GM18951 (cell line): ENCODE measurements around the gene PLS3.
"Not testable (repeated sequence)": the region's sequence is repeated elsewhere in the genome, so short reads cannot be mapped to it uniquely, and the experiment has no call there.

Source experiments
- POLR2A ChIP-seq: IDR thresholded peaks from 4 replicates; pipeline ENCODE4 v1.6.1; 2011; ENCODE audit warnings: mild to moderate bottlenecking; ENCODE audit not compliant: insufficient read length, insufficient read depth; ENCODE audit errors: extremely low read depth
- in situ Hi-C: fragments of 300-500 bp; cut with MboI; formaldehyde crosslinking; loops from one replicate; pipeline ENCODE4 v1.12.0; 2022; ENCODE audit warnings: low sequenced_read_pairs, mixed read lengths, inconsistent platforms; ENCODE audit not compliant: unreplicated experiment

Gene PLS3

GRCh38 chrX:115602729-115603389 lies 41.9 kb downstream of the PLS3 start:
- in situ Hi-C loops, result no loop called here
- no peak for TF ChIP-seq POLR2A

DNA sequence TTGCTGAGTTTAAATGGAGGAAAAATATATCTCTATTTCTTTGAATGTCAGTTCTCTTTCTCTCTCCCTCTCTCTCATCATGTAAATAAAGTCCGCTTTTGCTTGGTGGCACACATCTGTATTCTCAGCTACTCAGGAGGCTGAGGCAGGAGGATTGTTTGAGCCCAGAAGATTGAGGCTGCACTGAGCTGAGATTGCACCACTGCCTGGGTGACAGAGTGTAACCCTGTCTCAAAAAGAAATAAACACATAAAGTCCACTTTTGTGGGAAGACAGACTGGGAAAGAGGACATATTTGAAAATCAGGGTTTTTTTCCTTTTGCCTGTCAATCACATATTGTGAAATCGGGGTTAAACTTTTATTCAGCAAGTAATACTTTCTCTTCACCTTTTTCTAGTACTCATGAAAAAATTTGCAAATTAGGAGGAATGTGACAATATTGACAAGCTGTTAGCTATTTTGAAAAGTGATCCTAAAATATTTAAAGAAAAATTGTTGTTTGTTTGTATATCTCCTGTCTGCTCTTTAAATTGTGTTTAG lies 42.6 kb downstream of the PLS3 start:
- in situ Hi-C loops, result no loop called here

DNA sequence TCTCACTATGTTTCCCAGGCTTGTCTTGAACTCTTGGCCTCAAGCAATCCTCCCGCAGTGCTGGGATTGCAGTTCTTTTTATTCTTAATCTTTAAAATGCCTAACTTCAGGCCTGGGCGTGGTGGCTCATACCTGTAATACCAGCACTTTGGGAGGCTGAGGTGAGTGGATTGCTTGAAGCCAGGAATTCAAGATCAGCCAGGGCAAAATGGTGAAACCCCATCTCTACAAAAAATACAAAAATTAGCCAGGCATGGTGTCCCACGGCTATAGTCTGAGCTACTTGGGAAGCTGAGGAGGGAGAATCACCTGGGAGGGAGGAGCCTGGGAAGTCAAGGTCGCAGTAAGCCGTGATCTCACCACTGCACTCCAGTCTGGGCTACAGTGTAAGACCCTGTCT lies 45.9 kb downstream of the PLS3 start:
- in situ Hi-C loops, result no loop called here
- TF ChIP-seq POLR2A, result no peak

More for the DNA sequence above, 42.6 kb downstream of the PLS3 start:
- TF ChIP-seq POLR2A, result no peak

DNA sequence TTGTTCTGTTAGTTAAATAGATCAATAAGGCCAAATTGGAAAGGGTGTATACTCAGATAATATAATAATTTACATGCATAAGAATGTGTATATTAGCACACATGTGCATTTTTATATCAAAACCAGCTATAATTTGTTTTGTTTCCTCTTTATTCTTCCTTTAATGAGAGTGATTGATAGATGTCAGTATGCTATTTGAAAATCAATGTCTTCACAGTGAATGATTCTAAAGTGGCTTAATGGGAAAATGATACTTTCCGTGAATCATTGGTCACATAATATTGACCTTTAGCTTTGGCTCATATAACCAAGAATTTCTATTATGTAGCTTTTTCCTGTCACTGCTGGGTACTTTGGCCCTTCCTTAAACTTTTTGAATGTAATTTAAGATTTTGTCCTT lies 48.6 kb downstream of the PLS3 start:
- no peak for TF ChIP-seq POLR2A
- in situ Hi-C loops, result no loop called here

- no peak for TF ChIP-seq POLR2A
- in situ Hi-C loops, result no loop called here
Measured at GRCh38 chrX:115616943-115617563, 56.1 kb downstream of the PLS3 start.

DNA sequence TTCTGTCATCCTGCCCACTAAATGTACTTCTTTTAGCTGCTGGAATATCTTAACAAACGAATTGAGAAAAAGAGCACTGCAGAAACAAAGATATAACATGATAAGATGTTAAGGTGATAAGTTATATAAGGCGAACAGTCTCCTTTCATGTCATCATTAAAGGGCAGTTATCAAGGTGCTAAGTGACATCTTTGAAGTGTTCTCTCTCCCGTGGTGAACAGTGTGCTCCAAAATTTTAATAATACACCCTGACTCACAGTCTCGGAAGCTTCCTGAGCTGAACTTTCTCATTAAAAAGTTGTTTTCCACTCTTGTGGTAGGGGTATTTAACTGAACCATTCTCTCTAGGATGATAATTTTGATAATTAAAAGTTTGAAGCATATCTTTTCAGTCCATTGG lies 61.6 kb downstream of the PLS3 start:
- no peak for TF ChIP-seq POLR2A
- in situ Hi-C loops, result no loop called here

DNA sequence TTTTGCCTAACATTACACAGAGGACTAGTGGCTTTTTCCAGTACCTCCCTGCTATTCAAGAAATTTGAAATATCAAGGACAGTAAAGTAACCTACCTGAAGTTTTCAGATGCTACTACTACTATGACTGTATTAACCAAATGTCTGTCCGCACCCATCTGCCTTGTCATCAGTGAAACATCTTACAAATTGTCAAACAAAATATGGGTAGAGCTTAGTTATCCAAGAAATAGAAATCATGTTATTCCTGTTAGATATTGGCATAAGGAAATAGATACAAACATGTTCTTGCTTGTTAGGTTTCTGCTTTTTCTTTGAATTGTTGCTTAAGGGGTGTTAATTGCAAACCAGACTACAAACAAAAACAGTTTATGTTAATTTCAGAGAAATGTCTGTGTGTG lies 63.9 kb downstream of the PLS3 start:
- in situ Hi-C loops, result no loop called here
- TF ChIP-seq POLR2A, result no peak

GRCh38 chrX:115625572-115626301 lies 64.8 kb downstream of the PLS3 start:
- TF ChIP-seq POLR2A, result no peak
- in situ Hi-C loops, result no loop called here

DNA sequence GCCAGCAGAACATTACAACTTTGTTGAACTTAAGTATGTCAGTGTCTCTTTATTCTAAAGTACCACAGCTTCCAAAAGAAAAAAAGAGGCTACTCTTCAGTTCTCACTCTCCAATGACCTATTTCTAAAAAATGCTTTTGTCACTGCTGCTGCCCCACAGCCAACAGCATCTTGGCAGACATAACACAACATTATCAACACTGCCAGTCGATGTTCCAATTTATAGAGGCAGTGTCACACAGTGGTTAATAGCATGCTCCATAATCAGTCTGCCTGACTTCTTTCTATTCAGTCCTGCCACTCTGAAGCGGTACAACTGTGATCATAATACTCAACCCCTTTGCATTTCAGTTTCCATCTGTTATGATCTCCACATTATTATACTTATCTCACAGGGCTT lies 69.2 kb downstream of the PLS3 start:
- in situ Hi-C loops, result no loop called here
- TF ChIP-seq POLR2A, result no peak

DNA sequence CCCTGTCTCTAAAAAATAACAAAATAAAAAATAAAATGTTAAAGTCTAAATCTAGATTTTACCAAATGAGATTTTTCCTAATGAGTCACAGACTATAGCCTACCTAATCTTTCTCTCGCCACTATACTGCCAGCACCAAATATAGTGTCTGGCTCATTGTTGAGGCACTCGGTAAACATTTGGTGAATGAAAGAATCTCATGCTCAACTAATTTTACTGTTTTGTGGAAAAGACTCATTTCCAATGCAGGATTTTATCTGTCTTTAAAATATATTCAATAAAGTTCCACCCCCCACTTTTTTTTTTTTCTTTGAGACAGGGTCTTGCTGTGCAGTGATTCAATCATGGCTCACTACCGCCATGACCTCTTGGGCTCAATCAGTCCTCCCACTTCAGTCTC lies 71.5 kb downstream of the PLS3 start:
- in situ Hi-C loops, result no loop called here
- TF ChIP-seq POLR2A, result no peak

GRCh38 chrX:115633397-115633796 lies 72.4 kb downstream of the PLS3 start:
- in situ Hi-C loops, result not testable (repeated sequence)

GRCh38 chrX:115639334-115639880 lies 78.4 kb downstream of the PLS3 start:
- in situ Hi-C loops, result no loop called here

GRCh38 chrX:115642311-115642710 lies 81.3 kb downstream of the PLS3 start:
- in situ Hi-C loops, result loop anchor here (10.0 kb wide), 1 partner anchor 308 kb away; no protein-coding TSS in a partner anchor
- TF ChIP-seq POLR2A, result no peak

More at GRCh38 chrX:115639334-115639880, 78.4 kb downstream of the PLS3 start:
- no peak for TF ChIP-seq POLR2A
